ENCODE data around the gene PDZD2.

DNA sequence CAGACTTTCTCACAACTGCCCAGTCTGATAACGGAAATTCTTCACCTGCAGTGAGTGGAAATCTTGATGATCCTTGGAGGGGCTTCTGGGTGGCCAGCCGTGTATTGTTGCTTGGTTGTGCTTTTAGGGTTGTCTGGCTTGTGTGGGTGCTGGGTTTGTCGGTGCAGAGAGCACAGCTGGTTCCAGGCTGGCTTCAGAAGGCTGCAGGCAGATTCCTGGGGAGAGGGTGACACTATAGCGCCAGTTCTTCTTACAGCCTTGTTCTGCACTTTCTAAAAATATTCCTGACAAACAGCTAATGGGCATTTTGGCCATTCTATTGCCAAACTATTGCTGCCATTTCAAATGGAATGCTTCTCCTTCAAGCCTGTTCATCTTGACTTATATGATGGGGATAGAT is 99.3 kb downstream of the PDZD2 start:
- TF ChIP-seq, protein P1, sequence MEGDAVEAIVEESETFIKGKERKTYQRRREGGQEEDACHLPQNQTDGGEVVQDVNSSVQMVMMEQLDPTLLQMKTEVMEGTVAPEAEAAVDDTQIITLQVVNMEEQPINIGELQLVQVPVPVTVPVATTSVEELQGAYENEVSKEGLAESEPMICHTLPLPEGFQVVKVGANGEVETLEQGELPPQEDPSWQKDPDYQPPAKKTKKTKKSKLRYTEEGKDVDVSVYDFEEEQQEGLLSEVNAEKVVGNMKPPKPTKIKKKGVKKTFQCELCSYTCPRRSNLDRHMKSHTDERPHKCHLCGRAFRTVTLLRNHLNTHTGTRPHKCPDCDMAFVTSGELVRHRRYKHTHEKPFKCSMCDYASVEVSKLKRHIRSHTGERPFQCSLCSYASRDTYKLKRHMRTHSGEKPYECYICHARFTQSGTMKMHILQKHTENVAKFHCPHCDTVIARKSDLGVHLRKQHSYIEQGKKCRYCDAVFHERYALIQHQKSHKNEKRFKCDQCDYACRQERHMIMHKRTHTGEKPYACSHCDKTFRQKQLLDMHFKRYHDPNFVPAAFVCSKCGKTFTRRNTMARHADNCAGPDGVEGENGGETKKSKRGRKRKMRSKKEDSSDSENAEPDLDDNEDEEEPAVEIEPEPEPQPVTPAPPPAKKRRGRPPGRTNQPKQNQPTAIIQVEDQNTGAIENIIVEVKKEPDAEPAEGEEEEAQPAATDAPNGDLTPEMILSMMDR (IDR thresholded peaks at IDR 0.05), result no peak
- TF ChIP-seq POLR2A (IDR thresholded peaks at IDR 0.05) (no peak), POLR2AphosphoS5 (IDR thresholded peaks at IDR 0.05) (no peak), EP300 (IDR thresholded peaks at IDR 0.05) (no peak)

Data from sigmoid colon (tissue), 4 donors.